Ramos (cell line): ENCODE results near the gene ALOX12B.

Experiments used
- in situ Hi-C: fragments of 300-500 bp; cut with MboI; formaldehyde crosslinking; loops from one replicate; pipeline ENCODE4 v1.14.3; 2022; ENCODE audit warnings: low sequenced_read_pairs; ENCODE audit not compliant: unreplicated experiment

The ALOX12B gene

GRCh38 chr17:8091033-8091687, 3.6 kb upstream of the ALOX12B start:
- in situ Hi-C loops, result no loop called here

- in situ Hi-C loops, result no loop called here
Measured at GRCh38 chr17:8089728-8090127, 2.2 kb upstream of the ALOX12B start.

- in situ Hi-C loops, result no loop called here
Measured at GRCh38 chr17:8087952-8088230, 375 bp upstream of the ALOX12B start.

- in situ Hi-C loops, result no loop called here
Measured at GRCh38 chr17:8084250-8084649, 3.3 kb downstream of the ALOX12B start.

DNA sequence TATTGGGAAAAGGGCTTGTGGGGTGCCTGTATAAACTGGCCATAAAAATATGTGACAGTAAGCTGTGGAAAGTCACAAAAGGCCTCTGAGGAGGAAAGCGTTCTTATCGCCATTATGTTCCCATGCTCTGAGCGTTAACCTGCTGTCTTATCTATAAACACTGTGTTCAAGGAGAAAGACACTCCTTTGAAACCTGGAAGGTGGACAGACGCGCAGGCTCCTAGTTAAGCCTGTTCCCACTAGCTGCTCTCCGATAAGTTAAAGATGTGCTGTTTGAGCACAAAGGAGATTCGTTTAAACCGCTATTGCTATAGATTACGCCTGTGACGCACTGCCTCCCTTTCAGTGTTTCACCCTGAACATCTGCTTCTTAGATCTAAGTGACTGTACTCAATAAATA, 5.2 kb downstream of the ALOX12B start:
- in situ Hi-C loops, result no loop called here

DNA sequence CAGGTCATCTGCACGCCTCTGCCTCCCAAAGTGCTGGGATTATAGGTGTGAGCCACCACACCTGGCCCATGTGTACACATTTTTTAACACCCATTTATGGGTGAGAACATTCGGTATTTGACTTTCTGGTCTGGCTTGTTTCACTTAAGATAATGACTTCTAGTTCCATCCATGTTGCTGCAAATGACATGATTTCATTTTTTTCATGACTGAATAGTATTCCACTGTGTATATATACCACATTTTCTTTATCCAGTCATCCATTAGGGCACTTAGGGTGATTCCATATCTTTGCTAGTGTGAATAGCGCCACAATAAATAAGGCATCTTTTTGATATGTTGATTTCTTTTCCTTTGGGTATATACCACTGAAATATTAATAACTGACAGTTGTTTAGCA, 5.6 kb downstream of the ALOX12B start:
- in situ Hi-C loops, result no loop called here

DNA sequence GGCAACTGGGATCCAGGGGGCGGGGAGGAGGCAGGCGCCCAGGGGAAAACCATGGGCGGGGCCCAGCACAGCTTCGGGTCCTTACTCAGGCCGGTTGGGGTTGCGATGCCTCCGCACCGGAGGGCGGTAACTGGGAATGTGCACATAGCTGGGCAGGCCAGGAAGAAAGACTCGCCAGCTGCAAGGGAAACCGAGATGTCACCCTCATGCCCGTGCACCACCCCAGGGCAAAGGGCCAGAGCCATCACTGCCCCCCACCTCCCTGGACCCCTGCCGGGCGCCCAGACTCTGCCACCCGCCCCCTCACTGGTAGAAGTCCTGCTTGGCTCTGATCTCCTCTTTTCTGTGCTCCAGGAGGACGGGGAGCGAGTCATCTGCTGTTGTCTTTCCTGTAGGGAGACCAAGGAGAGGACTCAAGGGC, 6.7 kb downstream of the ALOX12B start:
- in situ Hi-C loops, result no loop called here

DNA sequence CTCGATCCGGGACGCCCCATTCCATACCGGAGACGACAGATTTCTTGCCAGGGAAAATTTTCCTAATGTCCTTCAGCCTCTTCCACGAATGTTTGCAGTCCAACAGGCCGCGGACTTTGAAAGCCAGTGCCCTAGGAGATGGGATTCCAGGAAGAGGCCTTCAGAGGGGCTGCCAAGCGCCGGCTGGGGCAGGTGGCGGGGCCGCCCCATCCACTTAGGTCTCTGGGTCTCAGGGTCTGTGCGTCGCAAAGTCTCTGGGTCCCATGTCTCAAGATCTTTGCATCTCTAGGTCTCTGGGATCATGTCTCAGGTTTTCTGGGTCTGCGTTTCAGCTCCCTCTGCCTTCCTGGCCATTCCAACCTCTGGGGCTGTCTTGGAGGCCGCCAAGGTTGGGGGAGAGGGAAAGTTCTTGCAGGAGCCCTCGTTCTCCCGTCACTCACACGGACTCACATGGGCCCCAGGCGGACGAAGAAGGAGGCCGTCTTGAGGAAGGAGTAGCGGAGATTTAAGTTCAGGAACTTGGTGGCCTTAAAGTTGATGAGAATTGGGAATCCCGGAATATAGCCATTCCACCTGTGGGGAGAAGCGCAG, 7.2 kb downstream of the ALOX12B start:
- in situ Hi-C loops, result no loop called here

DNA sequence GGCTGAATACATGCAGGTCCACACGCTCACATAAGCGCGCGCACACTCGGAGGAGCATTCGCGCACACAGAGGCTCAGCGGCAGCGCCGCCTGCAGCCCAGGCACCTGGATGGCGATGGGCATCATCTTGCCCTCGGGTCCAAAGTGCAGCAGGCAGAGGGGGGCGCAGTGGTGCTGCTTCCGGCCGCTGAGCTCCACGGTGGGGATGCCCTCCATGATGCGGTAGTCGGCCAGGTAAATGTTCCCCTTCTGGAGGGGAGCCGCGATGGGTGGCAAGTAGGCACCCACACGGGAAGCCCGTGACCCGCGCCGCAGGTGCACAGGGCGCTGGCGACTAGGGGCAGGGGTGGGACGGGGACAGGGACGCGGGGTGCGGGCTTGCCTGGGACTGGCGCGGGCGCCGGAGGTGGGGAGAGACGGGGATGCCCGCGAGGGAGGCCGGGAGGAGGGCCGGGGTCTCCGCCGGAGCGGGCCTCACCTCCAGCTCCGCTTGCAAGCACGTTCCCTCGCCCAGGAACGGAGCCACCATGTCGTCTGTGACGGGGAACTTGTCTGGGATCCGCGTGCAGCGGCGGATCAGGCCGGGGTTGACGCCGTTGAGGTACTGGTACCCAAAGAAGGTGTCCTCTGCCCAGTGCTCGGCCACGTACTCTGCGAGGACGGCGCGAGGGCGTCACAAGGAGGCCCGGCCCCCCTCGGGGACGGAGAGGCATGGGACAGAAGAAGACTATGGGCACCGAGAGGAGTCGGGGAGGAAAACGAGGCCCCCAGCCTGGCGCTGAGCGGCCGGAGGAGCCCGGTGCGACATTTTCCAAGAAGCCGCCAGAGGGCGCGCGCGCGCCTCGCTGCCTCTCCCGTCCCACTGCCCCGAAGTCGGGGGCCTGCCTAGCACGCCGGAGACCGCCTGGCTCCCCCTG, 8.0 kb downstream of the ALOX12B start:
- in situ Hi-C loops, result loop anchor here (10.0 kb wide), 1 partner anchor 225 kb away; no protein-coding TSS in a partner anchor

- in situ Hi-C loops, result loop anchor here (10.0 kb wide), 1 partner anchor 227 kb away; no protein-coding TSS in a partner anchor
Measured at GRCh38 chr17:8077939-8078338, 9.6 kb downstream of the ALOX12B start.

DNA sequence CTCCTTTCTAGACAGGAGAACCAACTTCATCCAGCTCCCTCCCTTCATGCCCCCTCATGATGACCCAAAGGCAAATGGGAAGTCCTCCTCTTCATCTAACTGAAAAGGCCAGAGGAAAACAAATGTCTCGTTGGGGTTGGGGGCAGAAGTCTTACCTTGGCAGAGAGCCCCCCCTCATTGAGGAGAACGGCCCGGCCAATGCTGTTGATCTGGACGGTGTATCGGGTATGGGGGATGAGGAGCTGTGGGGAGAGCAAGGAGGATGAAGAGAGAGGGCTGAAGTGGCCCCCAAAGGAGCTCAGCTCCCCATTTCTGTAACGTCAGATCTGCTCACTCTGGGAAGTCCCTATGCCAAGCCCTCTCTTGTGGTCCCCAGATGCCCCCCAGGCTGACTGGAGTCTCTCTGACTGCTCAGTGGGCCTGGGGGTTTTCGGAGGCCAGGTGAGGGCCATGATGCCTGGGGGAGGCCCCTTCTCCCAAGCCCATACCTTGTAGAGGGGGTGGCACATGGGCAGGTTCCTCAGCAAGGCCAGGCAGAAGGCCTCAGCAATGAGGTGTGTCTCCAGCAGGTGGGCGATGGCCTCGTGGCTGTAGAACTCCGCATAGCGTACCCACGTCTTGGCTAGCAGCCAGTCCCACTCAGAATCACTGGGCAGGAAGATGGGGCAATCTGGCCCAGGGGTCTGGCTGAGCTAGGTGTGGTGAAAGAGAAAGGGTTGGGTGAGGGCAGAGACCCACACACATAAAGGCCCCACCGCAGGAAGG, 10.8 kb downstream of the ALOX12B start:
- in situ Hi-C loops, result loop anchor here (10.0 kb wide), 1 partner anchor 228 kb away; no protein-coding TSS in a partner anchor

DNA sequence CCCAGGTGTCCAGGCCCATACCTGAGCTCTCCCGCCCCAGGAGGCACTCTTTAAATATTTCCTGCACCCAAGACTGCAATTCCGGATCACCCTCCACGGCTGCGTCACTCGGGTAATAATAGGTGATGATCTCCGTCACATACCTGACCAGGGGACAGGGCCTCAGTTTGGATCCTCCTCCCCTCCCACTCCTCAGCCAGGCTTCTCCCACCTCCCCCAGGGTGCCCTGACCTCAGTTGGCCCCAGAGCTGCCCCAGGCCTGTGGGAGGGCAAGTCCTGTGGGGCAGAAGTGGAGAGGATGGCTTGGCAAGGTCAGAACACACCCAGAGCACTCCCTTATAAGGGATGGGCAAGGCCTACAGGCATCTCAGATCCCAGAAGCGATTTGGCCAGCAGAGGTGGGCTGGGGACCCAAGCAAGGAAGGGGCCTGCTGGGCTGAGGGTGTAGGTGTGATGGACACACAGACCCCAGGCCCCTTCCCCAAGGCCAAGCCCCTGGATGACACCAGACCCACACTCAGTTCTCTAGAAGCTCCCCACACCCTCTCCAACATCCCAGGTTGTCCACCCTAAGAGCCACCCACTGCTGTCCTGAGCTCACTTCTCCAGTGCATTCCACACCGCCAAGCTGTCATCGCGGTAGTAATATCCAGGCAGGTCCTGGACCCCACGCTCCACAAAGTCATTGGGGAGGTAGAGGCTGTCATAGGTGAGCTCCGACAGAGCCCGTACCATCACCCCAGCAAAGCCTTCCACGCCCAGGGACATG, 11.8 kb downstream of the ALOX12B start:
- in situ Hi-C loops, result loop anchor here (10.0 kb wide), 1 partner anchor 229 kb away; no protein-coding TSS in a partner anchor

DNA sequence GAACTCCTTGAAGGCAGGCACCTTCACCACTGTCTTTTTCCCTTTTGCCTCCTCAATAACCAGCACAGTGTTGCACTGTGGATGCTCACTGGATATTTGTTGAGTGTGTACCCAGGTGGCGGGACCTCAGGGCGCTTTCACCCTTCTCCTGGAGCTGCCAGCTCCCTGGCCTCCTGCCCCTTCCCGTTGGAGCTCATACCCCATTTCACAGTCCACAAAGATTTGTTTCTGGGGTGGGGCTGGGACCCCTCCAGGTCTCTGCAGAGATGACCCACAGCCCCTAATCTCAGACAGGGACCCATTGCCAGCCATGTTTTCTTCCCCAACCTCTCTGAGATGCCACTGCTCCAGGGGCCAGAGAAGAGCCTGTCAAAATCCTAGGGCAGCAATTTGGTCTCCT, 12.4 kb downstream of the ALOX12B start:
- in situ Hi-C loops, result loop anchor here (10.0 kb wide), 1 partner anchor 230 kb away; no protein-coding TSS in a partner anchor

DNA sequence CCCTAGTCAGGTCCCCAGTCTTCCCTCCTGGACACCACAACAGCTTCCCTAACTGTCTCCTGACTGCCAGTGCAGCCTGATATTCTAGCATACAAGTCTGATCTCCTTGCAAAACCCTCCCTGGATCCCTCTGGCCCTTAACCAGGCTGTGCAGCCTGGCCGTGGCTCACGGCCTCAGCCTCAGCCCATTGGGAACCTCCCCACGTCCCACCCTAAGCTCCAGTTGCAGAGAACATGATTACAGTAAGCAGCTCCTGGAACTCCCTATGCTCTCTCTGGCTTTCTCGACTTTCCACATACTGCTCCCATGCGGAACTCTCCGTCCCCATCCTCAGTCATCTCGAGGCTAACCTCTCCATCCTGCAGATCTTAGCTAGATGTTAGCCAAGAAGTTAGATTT, 13.0 kb downstream of the ALOX12B start:
- in situ Hi-C loops, result loop anchor here (5.0 to 25.0 kb wide), 3 partner anchors 33 to 663 kb away; partner anchors contain the start of gene CCDC42

DNA sequence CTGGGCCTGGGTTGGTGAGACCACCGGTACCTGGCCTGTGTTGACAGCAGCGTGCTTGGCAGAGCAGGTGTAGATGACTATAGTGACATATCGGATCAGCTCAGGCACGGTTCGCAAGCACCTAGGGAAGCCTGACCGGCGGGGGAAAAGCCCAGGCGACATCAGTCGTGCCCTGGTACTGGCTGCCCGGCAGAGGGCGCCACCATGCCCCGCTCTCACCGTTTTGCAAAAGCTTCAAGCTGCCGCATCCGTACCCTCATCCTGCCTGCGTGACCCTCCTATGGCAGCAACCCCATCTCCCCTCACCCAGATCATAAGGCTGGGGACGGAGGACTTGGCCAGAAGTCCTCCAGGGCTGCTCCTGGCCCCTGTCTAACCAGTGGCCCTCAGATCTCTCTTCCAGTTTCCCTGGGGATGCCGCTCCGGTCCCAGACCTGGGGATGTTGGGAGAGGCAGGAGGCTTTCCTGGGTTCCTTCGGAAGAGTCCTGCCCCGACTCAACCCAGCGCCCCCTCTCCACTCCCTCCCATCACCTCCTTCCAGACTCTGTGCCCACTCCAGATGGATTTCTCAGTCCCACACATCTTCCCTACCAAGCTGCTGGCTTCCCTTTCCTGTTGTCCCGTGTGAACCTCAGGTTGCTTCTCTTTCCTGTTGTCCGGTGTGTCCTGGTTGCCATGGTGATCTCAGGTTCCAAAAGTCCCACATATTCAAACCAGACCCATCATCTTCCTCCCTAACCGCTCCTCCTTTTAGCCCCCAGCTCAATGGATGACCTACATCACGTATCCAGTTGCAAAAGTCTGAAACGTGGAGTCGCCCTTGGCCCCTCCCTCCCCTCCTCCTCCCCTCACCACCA, 13.7 kb downstream of the ALOX12B start:
- in situ Hi-C loops, result loop anchor here (5.0 to 25.0 kb wide), 3 partner anchors 33 to 663 kb away; partner anchors contain the start of gene CCDC42

DNA sequence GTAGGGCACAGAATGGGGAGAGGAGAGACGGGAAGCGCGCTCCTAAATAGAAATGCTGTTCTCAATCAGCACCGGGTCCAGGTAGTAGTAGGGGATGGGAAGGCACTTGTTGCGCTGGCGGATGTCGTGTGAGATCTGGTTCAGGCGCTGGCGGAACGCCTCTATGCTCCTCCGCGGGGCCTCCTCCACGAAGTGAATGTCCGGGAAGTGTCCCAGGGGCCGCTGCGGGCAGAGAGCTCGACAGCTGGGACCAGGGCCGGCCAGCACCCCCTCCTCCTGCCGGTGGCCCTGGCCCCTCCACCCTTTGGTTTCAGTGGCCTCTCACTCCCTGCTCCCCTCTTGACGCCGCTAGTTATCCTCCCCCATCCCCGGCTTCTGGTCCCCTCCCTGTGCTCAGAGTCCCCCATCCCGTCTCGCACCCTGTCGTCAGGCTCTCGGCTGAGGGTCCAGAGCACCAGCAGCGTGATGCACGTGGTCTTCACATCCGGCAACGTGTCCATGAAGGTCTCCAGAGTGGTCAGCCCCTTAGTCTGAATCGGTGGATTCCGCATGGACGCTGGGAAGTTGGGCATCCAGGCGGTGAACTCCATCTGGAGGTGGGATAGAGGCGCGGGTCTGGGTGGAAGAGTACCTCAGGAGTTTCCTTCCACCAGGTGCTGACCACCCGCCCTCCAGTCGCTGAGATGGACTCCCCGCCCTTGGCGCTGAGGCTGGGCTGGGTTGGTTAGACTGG, 14.6 kb downstream of the ALOX12B start:
- in situ Hi-C loops, result loop anchor here (5.0 to 25.0 kb wide), 3 partner anchors 34 to 664 kb away; partner anchors contain the start of gene CCDC42

DNA sequence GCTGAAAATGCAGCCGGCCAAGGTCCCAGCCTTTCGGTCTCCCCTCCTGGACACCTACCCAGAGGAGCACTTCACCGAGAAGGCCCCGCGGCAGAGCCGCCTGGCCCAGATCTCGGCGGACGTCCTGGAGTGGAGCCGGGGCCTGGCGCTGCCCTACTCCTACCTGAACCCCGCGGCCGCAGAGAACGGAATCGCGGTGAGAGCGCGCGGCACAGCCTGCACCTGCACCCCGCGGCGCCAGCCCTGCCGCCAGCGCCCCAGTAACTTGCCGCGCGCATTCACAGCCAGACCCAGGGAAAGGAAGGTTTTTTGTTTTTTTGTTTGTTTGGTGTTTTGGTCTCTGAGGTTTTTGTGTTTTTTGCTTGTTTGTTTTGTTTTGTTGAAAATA, 15.2 kb downstream of the ALOX12B start:
- in situ Hi-C loops, result loop anchor here (5.0 to 25.0 kb wide), 3 partner anchors 35 to 665 kb away; partner anchors contain the start of gene CCDC42

DNA sequence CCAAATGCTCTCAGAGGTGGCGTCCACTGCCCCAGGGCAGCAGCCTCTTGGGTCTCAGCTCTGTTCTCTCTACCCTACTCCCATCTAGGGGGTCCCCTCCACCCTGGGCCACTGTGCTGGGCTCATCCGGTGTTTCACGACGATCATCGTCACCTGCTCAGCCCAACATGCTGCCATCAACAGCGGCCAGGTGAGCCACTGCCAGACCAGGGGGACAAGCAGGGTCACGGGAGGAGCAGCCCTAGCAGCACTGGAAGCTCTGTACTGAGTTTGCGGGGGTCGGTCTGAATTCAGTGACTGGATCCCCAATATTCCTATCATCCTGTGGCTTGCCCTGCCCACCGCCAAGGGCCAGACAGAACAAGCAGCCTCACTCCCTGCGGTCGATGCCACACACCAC, 16.0 kb downstream of the ALOX12B start:
- in situ Hi-C loops, result loop anchor here (5.0 to 25.0 kb wide), 3 partner anchors 36 to 666 kb away; partner anchors contain the start of gene CCDC42
